ENCODE results near the gene TGFBR2. TPM values are rescaled to one million over a fixed set of nuclear protein-coding genes. Genes with fewer than 3 reads are reported as not detected.

Gene TGFBR2
- total and polyA plus RNA-seq, 10 of the 15 experiments (the other 5 are each of a cell fraction or from before 2014, with no cell fraction given), result 0.02 to 0.98 (median 0.18) TPM; not detected in 1

DNA sequence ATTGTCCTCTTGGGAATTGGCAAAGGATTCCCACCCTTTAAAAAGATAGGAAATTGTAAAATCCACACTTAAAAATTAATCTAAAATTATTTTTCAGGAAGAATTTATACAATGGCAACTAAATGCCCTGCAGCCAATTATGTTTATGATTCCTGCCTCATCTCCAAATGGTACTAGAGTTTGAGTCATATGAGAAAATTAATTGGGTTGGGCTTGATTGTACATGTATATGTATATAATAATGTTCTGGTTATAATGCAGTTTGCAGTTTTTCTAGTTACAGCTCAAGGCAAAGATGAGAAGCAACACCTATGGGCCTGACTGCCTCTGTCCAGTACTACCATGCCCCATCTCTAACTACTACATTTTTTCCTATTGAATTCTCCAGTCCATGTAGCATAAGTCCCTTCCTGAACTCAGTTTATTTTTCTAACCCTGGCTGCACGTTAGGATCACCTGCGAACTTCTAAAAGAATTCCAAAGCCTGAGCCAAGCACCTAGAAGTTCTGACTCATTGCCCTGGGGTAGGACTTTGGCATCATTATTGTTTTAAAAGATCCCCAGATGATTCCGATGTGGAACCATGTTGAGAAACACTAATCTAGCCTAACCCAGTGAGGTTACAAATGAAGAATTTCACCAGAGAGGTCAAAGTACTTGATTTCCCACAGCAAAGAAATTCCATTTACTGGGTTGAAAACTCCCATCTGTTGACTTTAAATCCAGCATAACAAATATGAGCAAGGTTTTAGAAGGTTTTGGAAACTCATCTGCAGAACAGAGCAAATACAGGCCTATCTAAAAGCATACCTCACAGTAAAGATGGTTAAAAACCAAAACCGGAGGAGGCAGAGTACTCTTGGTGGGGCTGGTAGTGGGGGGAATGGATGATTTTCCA is 19.4 kb downstream of the TGFBR2 start:
- Histone ChIP-seq H3K4me3 (no peak overlapping the region), H3K4me1 (ENCODE audit: control insufficient read depth, insufficient read depth, low read length) (no peaks in the 10 kb centered on the region), H4K20me1 (ENCODE audit: control insufficient read depth, insufficient read depth) (no peaks in the 10 kb centered on the region), H3K4me2 (ENCODE audit: control insufficient read depth, insufficient read depth) (no peak overlapping the region), H3K9me3 (replicated peaks; ENCODE audit: control insufficient read depth, insufficient read depth, low read length) (no peaks in the 10 kb centered on the region), H3K9ac (ENCODE audit: control insufficient read depth, insufficient read depth, low read length) (no peak overlapping the region), H2AFZ (ENCODE audit: control insufficient read depth, low read depth, low read length) (no peak overlapping the region), H3K36me3 (ENCODE audit: control insufficient read depth in 2 of 2, insufficient read depth in 2 of 2, low read length in 1 of 2) (no peaks in the 10 kb centered on the region), H3K79me2 (ENCODE audit: control insufficient read depth, insufficient read depth, low read length) (no peaks in the 10 kb centered on the region), H3K27ac (ENCODE audit: control insufficient read depth, insufficient read depth) (no peak overlapping the region), H3K27me3 (replicated peaks in 1 of 2; ENCODE audit: control insufficient read depth in 2 of 2, insufficient read depth in 2 of 2, low read length in 1 of 2) (no peaks in the 10 kb centered on the region; a peak in 1 of 4 replicates)
- FAIRE-seq, result no peak
- POLR2A ChIA-PET, result no interaction called here
- DNase-seq (ENCODE audit: low read depth, low spot score), result no peak
- RAD21 ChIA-PET (ENCODE audit: unreplicated experiment), result no interaction called here
- CTCF ChIA-PET, result interaction anchor here (1.1 kb wide), 1 partner anchor 67 kb away, joined by 4 read pairs; no protein-coding TSS in a partner anchor
- ATAC-seq, result no peak
- SMC1A ChIA-PET (ENCODE audit: uncharacterized antibody, unreplicated experiment), result no interaction called here
- intact Hi-C loops (cut with micrococcal nuclease; ENCODE audit: unreplicated experiment) (no loop called here), in situ Hi-C loops (cut with MboI) (no loop called here)
- BruUV-seq (replicated peaks), result no TSS peak
- WGBS (ENCODE audit: insufficient coverage, insufficient replicate concordance, low lambda C conversion rate, missing lambda C conversion rate), result 68% methylated on average over 4 of the region's 4 CpGs
- TF ChIP-seq LARP7 (IDR thresholded peaks at IDR 0.05) (no peak), RBBP5 (conservative IDR thresholded peaks at IDR 0.05) (no peak), GABPA (IDR thresholded peaks at IDR 0.05; ENCODE audit: low read depth) (no peak), ZBTB33 (IDR thresholded peaks at IDR 0.05) (no peak), YBX1 (IDR thresholded peaks at IDR 0.05) (no peak), ZNF622 (IDR thresholded peaks at IDR 0.05) (no peak), FOXM1 (IDR thresholded peaks at IDR 0.05; ENCODE audit: low read depth, low read length) (no peak), SREBF2 (IDR thresholded peaks at IDR 0.05; ENCODE audit: low read length) (no peak), ZBED1 (IDR thresholded peaks at IDR 0.05; ENCODE audit: borderline replicate concordance) (no peak), PAX5 (IDR thresholded peaks at IDR 0.05; ENCODE audit: borderline replicate concordance, low read depth, low read length) (no peak), WRNIP1 (IDR thresholded peaks at IDR 0.05; ENCODE audit: borderline replicate concordance, low read depth, low read length) (no peak), KDM1A (IDR thresholded peaks at IDR 0.05; ENCODE audit: borderline replicate concordance) (no peak), NR2F1 (conservative IDR thresholded peaks at IDR 0.05) (no peak), IRF5 (IDR thresholded peaks at IDR 0.05; ENCODE audit: borderline replicate concordance) (no peak), POLR2AphosphoS2 (IDR thresholded peaks at IDR 0.05; ENCODE audit: low read depth, low read length) (no peak), FOXK2 (IDR thresholded peaks at IDR 0.05) (no peak)
- TF ChIP-seq, protein P1, sequence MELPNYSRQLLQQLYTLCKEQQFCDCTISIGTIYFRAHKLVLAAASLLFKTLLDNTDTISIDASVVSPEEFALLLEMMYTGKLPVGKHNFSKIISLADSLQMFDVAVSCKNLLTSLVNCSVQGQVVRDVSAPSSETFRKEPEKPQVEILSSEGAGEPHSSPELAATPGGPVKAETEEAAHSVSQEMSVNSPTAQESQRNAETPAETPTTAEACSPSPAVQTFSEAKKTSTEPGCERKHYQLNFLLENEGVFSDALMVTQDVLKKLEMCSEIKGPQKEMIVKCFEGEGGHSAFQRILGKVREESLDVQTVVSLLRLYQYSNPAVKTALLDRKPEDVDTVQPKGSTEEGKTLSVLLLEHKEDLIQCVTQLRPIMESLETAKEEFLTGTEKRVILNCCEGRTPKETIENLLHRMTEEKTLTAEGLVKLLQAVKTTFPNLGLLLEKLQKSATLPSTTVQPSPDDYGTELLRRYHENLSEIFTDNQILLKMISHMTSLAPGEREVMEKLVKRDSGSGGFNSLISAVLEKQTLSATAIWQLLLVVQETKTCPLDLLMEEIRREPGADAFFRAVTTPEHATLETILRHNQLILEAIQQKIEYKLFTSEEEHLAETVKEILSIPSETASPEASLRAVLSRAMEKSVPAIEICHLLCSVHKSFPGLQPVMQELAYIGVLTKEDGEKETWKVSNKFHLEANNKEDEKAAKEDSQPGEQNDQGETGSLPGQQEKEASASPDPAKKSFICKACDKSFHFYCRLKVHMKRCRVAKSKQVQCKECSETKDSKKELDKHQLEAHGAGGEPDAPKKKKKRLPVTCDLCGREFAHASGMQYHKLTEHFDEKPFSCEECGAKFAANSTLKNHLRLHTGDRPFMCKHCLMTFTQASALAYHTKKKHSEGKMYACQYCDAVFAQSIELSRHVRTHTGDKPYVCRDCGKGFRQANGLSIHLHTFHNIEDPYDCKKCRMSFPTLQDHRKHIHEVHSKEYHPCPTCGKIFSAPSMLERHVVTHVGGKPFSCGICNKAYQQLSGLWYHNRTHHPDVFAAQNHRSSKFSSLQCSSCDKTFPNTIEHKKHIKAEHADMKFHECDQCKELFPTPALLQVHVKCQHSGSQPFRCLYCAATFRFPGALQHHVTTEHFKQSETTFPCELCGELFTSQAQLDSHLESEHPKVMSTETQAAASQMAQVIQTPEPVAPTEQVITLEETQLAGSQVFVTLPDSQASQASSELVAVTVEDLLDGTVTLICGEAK (IDR thresholded peaks at IDR 0.05; ENCODE audit: borderline replicate concordance), result no peak
